ENCODE measurements around the gene GSK3B.
"Not testable (repeated sequence)": the region's sequence is repeated elsewhere in the genome, so short reads cannot be mapped to it uniquely, and the experiment has no call there.

GSK3B gene

GRCh38 chr3:120064641-120065040 is 29.6 kb downstream of the GSK3B start:
- no peak overlapping the region for H3K4me3 Mint-ChIP-seq
- no peaks in the 10 kb centered on the region for H3K9me3 Mint-ChIP-seq
- H3K4me1 Mint-ChIP-seq: peaks cover 5% of the 10 kb centered on the region
- TF ChIP-seq, protein P1, sequence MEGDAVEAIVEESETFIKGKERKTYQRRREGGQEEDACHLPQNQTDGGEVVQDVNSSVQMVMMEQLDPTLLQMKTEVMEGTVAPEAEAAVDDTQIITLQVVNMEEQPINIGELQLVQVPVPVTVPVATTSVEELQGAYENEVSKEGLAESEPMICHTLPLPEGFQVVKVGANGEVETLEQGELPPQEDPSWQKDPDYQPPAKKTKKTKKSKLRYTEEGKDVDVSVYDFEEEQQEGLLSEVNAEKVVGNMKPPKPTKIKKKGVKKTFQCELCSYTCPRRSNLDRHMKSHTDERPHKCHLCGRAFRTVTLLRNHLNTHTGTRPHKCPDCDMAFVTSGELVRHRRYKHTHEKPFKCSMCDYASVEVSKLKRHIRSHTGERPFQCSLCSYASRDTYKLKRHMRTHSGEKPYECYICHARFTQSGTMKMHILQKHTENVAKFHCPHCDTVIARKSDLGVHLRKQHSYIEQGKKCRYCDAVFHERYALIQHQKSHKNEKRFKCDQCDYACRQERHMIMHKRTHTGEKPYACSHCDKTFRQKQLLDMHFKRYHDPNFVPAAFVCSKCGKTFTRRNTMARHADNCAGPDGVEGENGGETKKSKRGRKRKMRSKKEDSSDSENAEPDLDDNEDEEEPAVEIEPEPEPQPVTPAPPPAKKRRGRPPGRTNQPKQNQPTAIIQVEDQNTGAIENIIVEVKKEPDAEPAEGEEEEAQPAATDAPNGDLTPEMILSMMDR (IDR thresholded peaks at IDR 0.05; ENCODE audit: unreplicated experiment in 3 of 3): no peak
- H3K36me3 Mint-ChIP-seq (ENCODE audit: low read depth): peaks cover 30% of the 10 kb centered on the region
- no peaks in the 10 kb centered on the region for H3K27me3 Mint-ChIP-seq (ENCODE audit: low read depth)
- H3K27ac Mint-ChIP-seq: no peak overlapping the region

- Mint-ChIP-seq H3K36me3 (ENCODE audit: low read depth) (peaks cover 25% of the 10 kb centered on the region), H3K4me1 (peaks cover 8% of the 10 kb centered on the region), H3K27ac (no peak overlapping the region), H3K27me3 (ENCODE audit: low read depth) (no peaks in the 10 kb centered on the region), H3K9me3 (no peaks in the 10 kb centered on the region), H3K4me3 (no peak overlapping the region)
- TF ChIP-seq, protein P1 (IDR thresholded peaks at IDR 0.05; ENCODE audit: unreplicated experiment in 3 of 3): no peak
These were observed 31.8 kb downstream of the GSK3B start for GRCh38 chr3:120062474-120062873.

GRCh38 chr3:120059081-120059864 is 35.0 kb downstream of the GSK3B start:
- Mint-ChIP-seq H3K27ac (peak overlapping the region in 1 of 3 experiments; percentile 5), H3K36me3 (ENCODE audit: low read depth) (peaks cover 14% of the 10 kb centered on the region), H3K4me3 (no peak overlapping the region), H3K27me3 (ENCODE audit: low read depth) (no peaks in the 10 kb centered on the region), H3K9me3 (peaks cover 4% of the 10 kb centered on the region), H3K4me1 (peaks cover 8% of the 10 kb centered on the region)
- TF ChIP-seq, protein P1 (IDR thresholded peaks at IDR 0.05; ENCODE audit: unreplicated experiment in 3 of 3): no peak

DNA sequence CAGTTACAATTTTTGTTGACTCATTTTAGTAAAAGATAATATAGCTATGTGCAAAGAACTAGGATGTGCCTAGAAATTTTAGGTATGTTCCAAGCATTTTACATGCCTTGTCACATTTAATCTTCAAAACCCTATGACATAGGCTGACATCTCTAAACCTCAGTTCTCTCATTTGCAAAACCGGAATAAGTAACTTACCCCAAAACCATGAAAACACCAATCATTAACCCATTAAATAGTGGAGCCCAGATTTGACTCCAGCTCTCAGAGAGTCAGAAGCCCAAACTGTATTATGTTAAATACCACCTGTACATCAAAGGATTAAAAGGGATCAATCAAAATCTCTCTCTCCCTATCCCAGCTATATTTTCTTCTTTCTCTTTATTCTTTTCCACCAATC is 36.6 kb downstream of the GSK3B start:
- TF ChIP-seq, protein P1 (IDR thresholded peaks at IDR 0.05; ENCODE audit: unreplicated experiment in 3 of 3): no peak
- H3K4me1 Mint-ChIP-seq: peaks cover 10% of the 10 kb centered on the region
- peaks cover 4% of the 10 kb centered on the region for H3K9me3 Mint-ChIP-seq
- no peak overlapping the region for H3K4me3 Mint-ChIP-seq
- H3K27me3 Mint-ChIP-seq (ENCODE audit: low read depth): no peaks in the 10 kb centered on the region
- H3K36me3 Mint-ChIP-seq (ENCODE audit: low read depth): peaks cover 26% of the 10 kb centered on the region
- H3K27ac Mint-ChIP-seq: no peak overlapping the region

- Mint-ChIP-seq H3K4me3 (no peak overlapping the region), H3K9me3 (peaks cover 4% of the 10 kb centered on the region), H3K36me3 (ENCODE audit: low read depth) (peaks cover 29% of the 10 kb centered on the region), H3K4me1 (peaks cover 15% of the 10 kb centered on the region), H3K27me3 (ENCODE audit: low read depth) (no peaks in the 10 kb centered on the region), H3K27ac (no peak overlapping the region)
- TF ChIP-seq, protein P1 (IDR thresholded peaks at IDR 0.05; ENCODE audit: unreplicated experiment in 3 of 3): no peak
These were observed 37.2 kb downstream of the GSK3B start for GRCh38 chr3:120057029-120057428.

- not testable (repeated sequence) for H3K9me3 Mint-ChIP-seq; H3K27me3 Mint-ChIP-seq (ENCODE audit: low read depth); H3K27ac Mint-ChIP-seq; H3K4me3 Mint-ChIP-seq
- H3K4me1 Mint-ChIP-seq: peaks cover 14% of the 10 kb centered on the region
- H3K36me3 Mint-ChIP-seq (ENCODE audit: low read depth): peaks cover 40% of the 10 kb centered on the region
These were observed 40.6 kb downstream of the GSK3B start for GRCh38 chr3:120053647-120054046.

Data from nephron (organoid).